Ishikawa (cell line): ENCODE results near the gene KCNC2.

Experiments used
- CEBPB ChIP-seq: IDR thresholded peaks from 2 replicates; pipeline ENCODE4 v1.6.1; 2012
- CREB1 ChIP-seq: IDR thresholded peaks from 2 replicates; pipeline ENCODE4 v1.6.1; 2012; ENCODE audit warnings: low read depth
- EP300 ChIP-seq: IDR thresholded peaks from 2 replicates; pipeline ENCODE4 v1.6.1; 2012; ENCODE audit warnings: borderline replicate concordance
- FOXM1 ChIP-seq: IDR thresholded peaks from 2 replicates; pipeline ENCODE4 v1.6.1; 2012; ENCODE audit warnings: low read depth, borderline replicate concordance
- RAD21 ChIP-seq: IDR thresholded peaks from 2 replicates; pipeline ENCODE4 v1.6.1; 2012; ENCODE audit warnings: low read depth
- TCF12 ChIP-seq: IDR thresholded peaks from 2 replicates; pipeline ENCODE4 v1.6.1; 2012; ENCODE audit warnings: low read depth
- TEAD4 ChIP-seq: IDR thresholded peaks from 2 replicates; pipeline ENCODE4 v1.6.1; 2012
- TF ChIP-seq, protein P1 (sequence below): IDR thresholded peaks from 2 replicates; pipeline ENCODE4 v1.6.1; 2012
- TF ChIP-seq, protein P2 (sequence below): IDR thresholded peaks from 2 replicates; pipeline ENCODE4 v1.6.1; 2012; ENCODE audit warnings: low read depth, mild to moderate bottlenecking
- TF ChIP-seq, protein P3 (sequence below): IDR thresholded peaks from 2 replicates; pipeline ENCODE4 v1.6.1; 2012

DNA sequence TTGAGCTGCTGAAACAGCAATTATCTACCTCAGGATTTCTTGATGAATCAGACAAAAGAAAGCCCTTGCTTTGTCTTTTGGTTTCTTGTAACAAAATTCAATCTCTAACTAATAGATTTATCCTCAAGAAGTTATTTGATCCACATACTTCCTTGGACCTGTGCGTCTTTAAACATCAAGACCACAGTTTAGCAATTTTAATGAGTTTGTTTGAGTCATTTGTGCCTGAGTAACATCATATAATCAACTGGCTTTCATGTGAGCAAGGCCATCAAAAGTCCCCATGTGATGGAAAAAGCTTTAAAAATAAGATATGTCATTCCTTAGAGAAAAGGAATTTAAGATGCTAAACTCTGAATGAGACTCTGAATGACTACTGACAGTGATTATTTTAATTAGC lies 52.3 kb downstream of the KCNC2 start:
- TF ChIP-seq, protein P1, sequence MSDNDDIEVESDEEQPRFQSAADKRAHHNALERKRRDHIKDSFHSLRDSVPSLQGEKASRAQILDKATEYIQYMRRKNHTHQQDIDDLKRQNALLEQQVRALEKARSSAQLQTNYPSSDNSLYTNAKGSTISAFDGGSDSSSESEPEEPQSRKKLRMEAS = no peak
- no peak for TF ChIP-seq CEBPB
- TF ChIP-seq CREB1 = no peak
- no peak for TF ChIP-seq EP300
- no peak for TF ChIP-seq TEAD4
- no peak for TF ChIP-seq TCF12
- TF ChIP-seq FOXM1 = no peak
- TF ChIP-seq, protein P2, sequence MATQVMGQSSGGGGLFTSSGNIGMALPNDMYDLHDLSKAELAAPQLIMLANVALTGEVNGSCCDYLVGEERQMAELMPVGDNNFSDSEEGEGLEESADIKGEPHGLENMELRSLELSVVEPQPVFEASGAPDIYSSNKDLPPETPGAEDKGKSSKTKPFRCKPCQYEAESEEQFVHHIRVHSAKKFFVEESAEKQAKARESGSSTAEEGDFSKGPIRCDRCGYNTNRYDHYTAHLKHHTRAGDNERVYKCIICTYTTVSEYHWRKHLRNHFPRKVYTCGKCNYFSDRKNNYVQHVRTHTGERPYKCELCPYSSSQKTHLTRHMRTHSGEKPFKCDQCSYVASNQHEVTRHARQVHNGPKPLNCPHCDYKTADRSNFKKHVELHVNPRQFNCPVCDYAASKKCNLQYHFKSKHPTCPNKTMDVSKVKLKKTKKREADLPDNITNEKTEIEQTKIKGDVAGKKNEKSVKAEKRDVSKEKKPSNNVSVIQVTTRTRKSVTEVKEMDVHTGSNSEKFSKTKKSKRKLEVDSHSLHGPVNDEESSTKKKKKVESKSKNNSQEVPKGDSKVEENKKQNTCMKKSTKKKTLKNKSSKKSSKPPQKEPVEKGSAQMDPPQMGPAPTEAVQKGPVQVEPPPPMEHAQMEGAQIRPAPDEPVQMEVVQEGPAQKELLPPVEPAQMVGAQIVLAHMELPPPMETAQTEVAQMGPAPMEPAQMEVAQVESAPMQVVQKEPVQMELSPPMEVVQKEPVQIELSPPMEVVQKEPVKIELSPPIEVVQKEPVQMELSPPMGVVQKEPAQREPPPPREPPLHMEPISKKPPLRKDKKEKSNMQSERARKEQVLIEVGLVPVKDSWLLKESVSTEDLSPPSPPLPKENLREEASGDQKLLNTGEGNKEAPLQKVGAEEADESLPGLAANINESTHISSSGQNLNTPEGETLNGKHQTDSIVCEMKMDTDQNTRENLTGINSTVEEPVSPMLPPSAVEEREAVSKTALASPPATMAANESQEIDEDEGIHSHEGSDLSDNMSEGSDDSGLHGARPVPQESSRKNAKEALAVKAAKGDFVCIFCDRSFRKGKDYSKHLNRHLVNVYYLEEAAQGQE = no peak
- TF ChIP-seq, protein P3, sequence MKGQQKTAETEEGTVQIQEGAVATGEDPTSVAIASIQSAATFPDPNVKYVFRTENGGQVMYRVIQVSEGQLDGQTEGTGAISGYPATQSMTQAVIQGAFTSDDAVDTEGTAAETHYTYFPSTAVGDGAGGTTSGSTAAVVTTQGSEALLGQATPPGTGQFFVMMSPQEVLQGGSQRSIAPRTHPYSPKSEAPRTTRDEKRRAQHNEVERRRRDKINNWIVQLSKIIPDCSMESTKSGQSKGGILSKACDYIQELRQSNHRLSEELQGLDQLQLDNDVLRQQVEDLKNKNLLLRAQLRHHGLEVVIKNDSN = no peak
- TF ChIP-seq RAD21 = no peak
